Raji (cell line): ENCODE data around the gene NGEF.

Source experiments
- POLR2A ChIP-seq: IDR thresholded peaks from 2 replicates; pipeline ENCODE4 v1.6.1; 2011; ENCODE audit warnings: low read depth, low read length, control low read depth; ENCODE audit not compliant: insufficient read depth

Gene NGEF

GRCh38 chr2:232865165-232865564, 147.9 kb downstream of the NGEF start:
- no peak for TF ChIP-seq POLR2A

GRCh38 chr2:232863996-232864395, 149.1 kb downstream of the NGEF start:
- no peak for TF ChIP-seq POLR2A

GRCh38 chr2:232861353-232861752, 151.7 kb downstream of the NGEF start:
- no peak for TF ChIP-seq POLR2A

- TF ChIP-seq POLR2A: no peak
Observed at GRCh38 chr2:232860593-232861241, 152.3 kb downstream of the NGEF start.

- no peak for TF ChIP-seq POLR2A
Observed at GRCh38 chr2:232859385-232859916, 153.6 kb downstream of the NGEF start.

- TF ChIP-seq POLR2A: no peak
Observed at GRCh38 chr2:232857158-232857563, 155.9 kb downstream of the NGEF start.

GRCh38 chr2:232854082-232854481, 159.0 kb downstream of the NGEF start:
- no peak for TF ChIP-seq POLR2A

- TF ChIP-seq POLR2A: no peak
Observed at GRCh38 chr2:232852676-232853075, 160.4 kb downstream of the NGEF start.

GRCh38 chr2:232850039-232850438, 163.0 kb downstream of the NGEF start:
- no peak for TF ChIP-seq POLR2A

- TF ChIP-seq POLR2A: no peak
Observed at GRCh38 chr2:232846055-232846454, 167.0 kb downstream of the NGEF start.

GRCh38 chr2:232843834-232844233, 169.2 kb downstream of the NGEF start:
- TF ChIP-seq POLR2A: no peak

- no peak for TF ChIP-seq POLR2A
Observed at GRCh38 chr2:232842689-232843088, 170.4 kb downstream of the NGEF start.

- no peak for TF ChIP-seq POLR2A
Observed at GRCh38 chr2:232839411-232840079, 173.5 kb downstream of the NGEF start.

- TF ChIP-seq POLR2A: no peak
Observed at GRCh38 chr2:232838406-232838874, 174.6 kb downstream of the NGEF start.

- TF ChIP-seq POLR2A: no peak
Observed at GRCh38 chr2:232836934-232837333, 176.1 kb downstream of the NGEF start.

GRCh38 chr2:232835687-232836208, 177.3 kb downstream of the NGEF start:
- TF ChIP-seq POLR2A: no peak
